GM18508 (cell line): ENCODE results near the gene PRKN.

Experiments
- ATAC-seq: cut with Tn5 transposase; IDR thresholded peaks from one replicate; pipeline ENCODE4 v1.9.1; 2021; ENCODE audit warnings: moderate number of reproducible peaks; ENCODE audit not compliant: insufficient read depth, unreplicated experiment

PRKN gene

GRCh38 chr6:161459008-161459615 is 1268.5 kb downstream of the PRKN start:
- ATAC-seq: no peak

GRCh38 chr6:161458201-161458951 is 1269.2 kb downstream of the PRKN start:
- no peak for ATAC-seq

- ATAC-seq: no peak
Measured at GRCh38 chr6:161455848-161456247, 1271.7 kb downstream of the PRKN start.

- ATAC-seq: no peak
Measured at GRCh38 chr6:161453558-161453957, 1274.0 kb downstream of the PRKN start.

- ATAC-seq: no peak
Measured at GRCh38 chr6:161452241-161452640, 1275.3 kb downstream of the PRKN start.

GRCh38 chr6:161449521-161449920 is 1278.0 kb downstream of the PRKN start:
- no peak for ATAC-seq

GRCh38 chr6:161446949-161447348 is 1280.6 kb downstream of the PRKN start:
- ATAC-seq: no peak

- ATAC-seq: no peak
Measured at GRCh38 chr6:161446296-161446925, 1281.2 kb downstream of the PRKN start.

- no peak for ATAC-seq
Measured at GRCh38 chr6:161445021-161445799, 1282.4 kb downstream of the PRKN start.

GRCh38 chr6:161444464-161444863 is 1283.1 kb downstream of the PRKN start:
- ATAC-seq: no peak

GRCh38 chr6:161443848-161444247 is 1283.7 kb downstream of the PRKN start:
- ATAC-seq: no peak

- ATAC-seq: no peak
Measured at GRCh38 chr6:161442420-161442819, 1285.1 kb downstream of the PRKN start.

- no peak for ATAC-seq
Measured at GRCh38 chr6:161440299-161440698, 1287.3 kb downstream of the PRKN start.

GRCh38 chr6:161439093-161439492 is 1288.5 kb downstream of the PRKN start:
- no peak for ATAC-seq

GRCh38 chr6:161438430-161439030 is 1289.0 kb downstream of the PRKN start:
- ATAC-seq: no peak

GRCh38 chr6:161437851-161438250 is 1289.7 kb downstream of the PRKN start:
- ATAC-seq: no peak

GRCh38 chr6:161436106-161436876 is 1291.3 kb downstream of the PRKN start:
- ATAC-seq: no peak

GRCh38 chr6:161435748-161436070 is 1291.9 kb downstream of the PRKN start:
- ATAC-seq: no peak

GRCh38 chr6:161434921-161435747 is 1292.4 kb downstream of the PRKN start:
- no peak for ATAC-seq
